ENCODE data around the gene MBL2.

Gene MBL2

DNA sequence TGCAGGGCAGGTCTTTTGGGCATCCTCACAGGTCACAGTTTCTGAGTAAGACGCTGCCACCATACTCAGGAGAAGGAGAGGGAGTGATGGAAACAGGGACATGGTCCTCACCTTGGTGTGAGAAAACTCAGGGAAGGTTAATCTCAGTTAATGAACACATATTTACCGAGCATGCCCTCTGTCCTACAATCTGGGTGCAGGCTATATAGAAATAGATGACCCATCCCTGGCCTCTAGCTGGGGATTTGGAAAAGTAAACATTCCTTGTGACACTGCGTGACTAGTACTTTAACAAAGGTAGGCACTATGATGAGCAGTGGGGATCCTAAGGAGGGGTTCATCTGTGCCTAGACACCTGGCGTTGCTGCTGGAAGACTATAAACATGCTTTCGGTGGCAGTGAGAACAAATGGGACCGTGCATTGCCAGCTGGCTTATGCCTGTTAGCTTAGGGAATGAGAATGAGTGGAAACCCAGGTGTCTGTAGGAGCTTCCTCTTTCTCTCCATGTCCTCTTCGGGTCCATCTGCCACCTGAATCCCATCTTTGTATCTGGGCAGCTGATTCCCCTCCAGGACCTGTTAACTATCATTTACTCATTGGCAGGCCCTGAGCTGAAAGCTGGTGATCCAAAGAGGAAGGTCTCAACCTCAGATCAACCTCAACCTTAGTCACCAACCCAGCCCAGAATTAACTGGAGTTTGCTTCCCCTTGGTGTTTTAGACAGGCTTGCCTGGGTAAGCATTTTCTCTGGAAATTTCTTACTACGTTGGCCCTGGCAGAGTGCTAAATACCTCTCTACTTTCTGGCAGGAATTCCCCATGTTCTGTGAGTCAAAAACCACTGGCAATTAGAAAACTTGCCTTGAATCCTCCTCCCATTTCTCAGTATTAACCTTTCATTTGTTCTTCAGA is 794 bp downstream of the MBL2 start:
- no peak for DNase-seq (ENCODE audit: low read depth)

DNA sequence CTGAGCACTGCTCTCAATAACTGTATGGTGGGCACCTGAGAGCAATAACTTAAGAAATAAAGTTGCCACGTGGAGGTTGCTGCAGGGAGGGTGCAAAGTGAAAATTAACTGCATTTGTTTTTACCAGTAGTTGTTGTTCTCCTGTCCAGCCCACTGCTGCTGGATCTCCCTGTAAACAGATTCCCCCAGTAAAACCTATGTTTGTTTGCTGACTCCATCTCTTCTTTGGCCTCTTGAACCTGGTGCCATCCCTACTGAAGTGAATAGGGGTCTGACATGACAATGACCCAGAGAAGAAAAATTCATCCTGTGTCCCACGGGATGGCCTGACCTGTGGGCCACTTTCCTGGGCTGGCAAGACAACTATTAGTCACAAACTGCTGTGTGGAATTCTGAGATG is 1.7 kb downstream of the MBL2 start:
- no peak for DNase-seq (ENCODE audit: low read depth)

- DNase-seq (ENCODE audit: low read depth) = no peak
These were observed 2.6 kb downstream of the MBL2 start for GRCh38 chr10:52769966-52770365.

GRCh38 chr10:52768001-52768532 is 4.5 kb downstream of the MBL2 start:
- no peak for DNase-seq (ENCODE audit: low read depth)

DNA sequence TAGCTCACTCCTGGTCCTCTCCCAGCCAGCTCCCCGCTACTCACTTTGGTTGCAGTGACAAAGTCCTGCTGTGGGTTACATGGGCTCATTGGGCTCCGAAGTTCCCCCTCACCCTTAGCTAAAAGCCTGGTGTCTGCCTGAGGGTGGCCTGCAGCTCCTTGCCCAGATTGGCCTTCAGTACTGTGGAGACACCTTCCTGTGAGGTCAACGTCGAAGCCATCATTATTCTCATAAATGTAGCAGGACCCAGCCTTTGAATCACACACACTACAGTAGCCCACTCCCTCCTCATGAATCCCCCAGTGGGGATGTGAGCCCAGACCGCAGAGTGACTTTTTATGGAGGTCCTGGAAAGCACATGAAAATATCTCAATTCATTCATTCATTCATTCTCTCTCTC is 10.5 kb downstream of the MBL2 start:
- no peak for DNase-seq (ENCODE audit: low read depth)

GRCh38 chr10:52759154-52759553 is 13.4 kb downstream of the MBL2 start:
- DNase-seq (ENCODE audit: low read depth) = no peak

GRCh38 chr10:52758406-52758805 is 14.2 kb downstream of the MBL2 start:
- DNase-seq (ENCODE audit: low read depth) = no peak

GRCh38 chr10:52757773-52758172 is 14.8 kb downstream of the MBL2 start:
- no peak for DNase-seq (ENCODE audit: low read depth)

DNA sequence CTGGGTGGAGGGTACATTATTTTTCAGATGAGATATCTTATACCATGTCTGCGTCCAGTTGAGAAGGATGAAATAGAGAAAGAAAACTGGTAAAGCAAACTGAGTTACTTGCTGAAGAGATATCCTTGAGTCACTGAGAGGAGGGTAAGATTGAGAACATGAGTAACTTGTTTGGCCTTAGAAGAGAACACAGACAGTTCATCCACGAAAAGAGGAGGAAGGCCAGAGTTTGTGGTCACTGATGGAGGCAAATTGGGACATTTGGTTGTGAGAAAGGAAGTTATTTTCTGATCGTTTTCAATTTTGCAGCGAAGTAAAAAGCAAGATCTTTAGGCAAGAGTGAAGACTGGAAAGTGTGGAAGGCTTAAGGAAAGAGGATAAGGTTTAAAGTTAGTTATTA is 15.6 kb downstream of the MBL2 start:
- no peak for DNase-seq (ENCODE audit: low read depth)

DNA sequence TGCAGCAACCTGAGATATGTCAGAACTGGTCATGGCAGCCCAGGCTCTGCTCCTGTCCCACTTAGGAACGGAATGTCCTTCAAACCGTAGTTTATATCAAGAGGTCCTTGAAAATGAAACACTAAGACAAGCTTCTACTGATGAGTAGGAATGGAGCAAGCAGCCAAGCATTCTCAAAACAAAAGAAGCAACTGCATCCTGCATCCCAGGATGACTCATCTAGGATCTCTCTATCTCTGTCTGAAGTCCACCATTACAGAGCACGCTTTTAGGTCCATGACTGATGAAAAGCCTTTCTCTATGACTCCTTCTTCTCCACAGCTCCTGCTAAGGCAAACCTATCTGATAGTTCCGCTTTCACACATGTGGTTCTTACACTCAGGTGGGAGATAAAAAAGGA is 16.3 kb downstream of the MBL2 start:
- DNase-seq (ENCODE audit: low read depth) = no peak

DNA sequence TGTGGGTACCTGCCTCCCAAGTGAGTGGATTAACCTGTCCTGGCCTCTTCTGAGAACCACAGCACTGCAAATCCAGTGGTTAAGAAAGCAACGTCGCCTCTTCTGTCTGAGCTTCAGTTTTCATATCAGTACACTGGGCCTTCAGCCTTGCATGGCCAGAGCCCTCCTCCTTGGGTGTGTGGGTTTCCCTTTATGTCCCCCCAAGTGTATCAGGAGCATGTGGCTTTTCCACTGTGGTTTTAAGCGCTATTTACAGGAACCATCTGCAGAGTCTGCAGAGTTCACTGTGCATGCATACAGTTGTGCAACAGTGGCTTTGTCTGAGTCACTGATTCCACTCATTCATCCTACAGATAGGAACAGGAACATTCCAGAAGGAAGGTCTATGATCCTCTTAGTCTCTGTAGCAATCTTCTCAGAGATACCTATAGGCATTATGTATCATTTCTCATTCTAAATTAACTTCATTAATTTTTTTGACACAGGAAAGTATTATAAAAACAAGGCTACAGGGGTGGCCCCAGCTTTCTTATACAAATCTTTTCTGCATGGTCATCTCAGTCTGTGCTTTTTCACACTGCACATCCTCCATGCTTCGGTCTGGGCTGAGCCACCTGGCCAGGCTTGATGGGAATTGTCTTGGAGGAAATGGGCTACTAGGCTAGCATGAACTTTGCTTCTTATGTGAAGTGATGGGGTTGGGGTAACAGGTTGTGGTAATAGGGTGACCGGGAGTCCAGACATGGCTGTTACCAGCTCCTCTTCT is 17.1 kb downstream of the MBL2 start:
- no peak for DNase-seq (ENCODE audit: low read depth)

DNA sequence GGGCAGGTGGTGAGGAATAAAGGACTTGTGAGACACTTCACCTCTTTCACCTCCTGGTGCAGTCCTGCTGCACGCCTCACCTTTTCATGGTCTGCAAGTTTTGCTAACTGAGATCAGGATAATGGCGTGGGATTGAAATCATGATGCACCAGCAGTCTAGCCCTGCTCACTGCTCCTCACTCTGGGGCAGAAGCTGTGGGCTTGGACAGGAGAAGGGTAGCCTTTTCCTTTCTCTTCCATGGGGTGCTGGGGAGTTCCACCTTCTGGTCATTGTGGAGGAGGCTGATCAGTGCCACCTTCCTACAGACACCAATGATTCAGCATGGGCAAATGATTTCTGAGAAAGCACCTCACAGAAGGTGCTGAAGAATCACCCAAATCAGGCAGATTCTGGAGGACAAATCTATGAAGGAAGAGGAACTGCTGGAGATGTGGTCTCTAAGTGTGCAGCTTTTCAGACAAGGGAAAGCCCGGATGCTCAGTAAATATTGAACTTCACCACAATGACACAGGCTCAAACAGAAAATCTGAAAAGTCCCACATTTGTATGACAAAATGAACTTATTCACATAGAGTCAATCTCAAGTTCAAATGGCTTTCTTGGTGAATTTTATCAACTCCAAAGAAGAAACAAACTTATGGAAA is 19.7 kb downstream of the MBL2 start:
- DNase-seq (ENCODE audit: low read depth) = no peak

- DNase-seq (ENCODE audit: low read depth) = no peak
These were observed 20.3 kb downstream of the MBL2 start for GRCh38 chr10:52752261-52752660.

GRCh38 chr10:52751337-52751736 is 21.2 kb downstream of the MBL2 start:
- no peak for DNase-seq (ENCODE audit: low read depth)

DNA sequence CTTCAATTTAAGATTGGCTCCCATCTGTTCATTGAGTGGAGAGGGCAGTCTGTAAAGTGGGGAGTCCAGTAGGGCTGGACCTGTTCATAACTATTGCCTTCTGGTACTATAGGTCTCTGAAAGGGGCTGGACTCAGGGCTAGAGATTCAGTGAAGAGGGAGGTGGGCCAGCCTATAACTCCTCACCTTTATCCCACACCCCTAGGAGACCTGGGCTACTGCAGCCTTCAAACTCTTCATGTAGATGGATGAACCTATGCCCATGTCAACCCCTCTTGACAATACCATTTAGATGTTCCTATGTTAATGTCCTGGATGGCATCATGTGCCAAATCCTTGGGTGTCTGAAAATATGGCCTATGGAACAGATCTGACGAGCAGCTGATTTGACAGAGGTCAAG is 22.0 kb downstream of the MBL2 start:
- DNase-seq (ENCODE audit: low read depth) = no peak

DNA sequence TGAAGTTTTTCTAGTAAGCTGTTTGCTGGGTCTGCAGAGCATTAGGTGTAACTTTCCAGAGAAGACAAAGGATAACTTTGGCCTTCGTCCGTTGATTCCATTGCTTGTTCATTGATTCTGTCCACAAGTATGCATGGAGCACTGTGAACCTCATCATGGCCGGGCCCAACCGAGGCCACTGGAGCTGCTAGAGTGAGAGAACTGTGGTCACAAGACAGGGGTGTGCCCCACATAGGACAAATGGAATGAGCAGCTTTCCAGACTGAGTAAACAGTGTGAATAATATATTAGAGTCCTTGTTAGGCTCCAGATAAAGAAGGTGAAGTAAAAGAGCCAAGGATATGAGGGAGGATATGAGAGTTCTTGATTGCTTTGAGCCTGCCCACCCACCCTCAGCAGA is 24.9 kb downstream of the MBL2 start:
- no peak for DNase-seq (ENCODE audit: low read depth)

DNA sequence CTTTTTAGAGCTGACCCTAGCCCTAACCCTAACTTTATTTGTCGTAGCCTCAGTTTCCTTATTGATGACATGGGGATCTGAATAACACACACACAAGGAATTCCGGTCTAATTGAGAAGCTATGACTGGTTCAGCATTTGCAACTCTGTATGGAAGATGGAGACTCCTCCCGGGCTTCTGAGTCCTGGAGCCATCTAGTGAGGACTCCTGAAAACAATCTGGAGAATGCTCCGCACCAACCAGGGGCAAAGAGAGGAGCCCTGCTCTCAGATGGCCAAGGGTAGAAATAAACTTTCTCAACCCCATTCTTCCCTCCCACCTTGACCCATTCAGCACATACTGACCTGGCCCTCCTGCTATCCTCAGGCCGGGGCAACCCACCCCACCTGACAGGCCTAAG is 26.4 kb downstream of the MBL2 start:
- no peak for DNase-seq (ENCODE audit: low read depth)

- no peak for DNase-seq (ENCODE audit: low read depth)
These were observed 28.4 kb downstream of the MBL2 start for GRCh38 chr10:52744057-52744805.

- no peak for DNase-seq (ENCODE audit: low read depth)
These were observed 29.9 kb downstream of the MBL2 start for GRCh38 chr10:52742731-52743130.

DNA sequence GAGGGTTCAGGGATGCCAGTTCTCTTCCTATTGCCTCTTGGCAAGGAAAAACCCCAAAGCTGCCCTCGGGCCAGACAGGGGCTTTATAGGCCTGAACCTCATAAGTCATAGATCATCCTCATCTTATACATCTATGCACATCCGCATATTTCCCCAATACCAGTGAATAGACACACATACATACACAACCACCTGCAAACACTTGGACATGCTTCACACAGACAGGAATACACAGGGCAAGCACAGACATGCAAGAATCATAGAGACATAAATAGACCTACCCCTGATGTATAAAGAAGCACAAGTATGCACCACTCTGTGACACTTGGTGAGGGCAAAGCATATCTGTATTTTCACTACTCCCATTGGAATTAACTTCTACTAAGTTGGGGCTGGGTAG is 30.7 kb downstream of the MBL2 start:
- DNase-seq (ENCODE audit: low read depth) = no peak

GRCh38 chr10:52740913-52741675 is 31.5 kb downstream of the MBL2 start:
- DNase-seq (ENCODE audit: low read depth) = no peak

All from stimulated activated CD8-positive, alpha-beta memory T cell treated with anti-CD3 and anti-CD28 coated beads, Interleukin-4, amount 100 ng/mL, for 24 hours (primary cell).